Neural cell (in vitro differentiated cells): ENCODE data around the gene PANK4.

Experiments used
- CTCF ChIP-seq: fragments of 450-650 bp; IDR thresholded peaks from 2 replicates; pipeline ENCODE4 v1.5.1; 2014; ENCODE audit warnings: antibody characterized with exemption, mild to moderate bottlenecking, moderate library complexity; ENCODE audit not compliant: poor library complexity, severe bottlenecking
- EP300 ChIP-seq: fragments of 450-650 bp; conservative IDR thresholded peaks from 2 replicates; pipeline ENCODE4 v1.6.1; 2014; ENCODE audit warnings: antibody characterized with exemption, mild to moderate bottlenecking, moderate library complexity; ENCODE audit not compliant: poor library complexity, severe bottlenecking
- MXI1 ChIP-seq: fragments of 450-650 bp; conservative IDR thresholded peaks from 2 replicates; pipeline ENCODE4 v1.6.1; 2014; ENCODE audit warnings: antibody characterized with exemption, mild to moderate bottlenecking; ENCODE audit not compliant: poor library complexity, severe bottlenecking
- POLR2AphosphoS5 ChIP-seq: IDR thresholded peaks from 2 replicates; pipeline ENCODE4 v1.6.1; 2012
- REST ChIP-seq: IDR thresholded peaks from 2 replicates; pipeline ENCODE4 v1.6.1; 2012; ENCODE audit warnings: borderline replicate concordance
- SMC3 ChIP-seq: fragments of 450-650 bp; conservative IDR thresholded peaks from 2 replicates; pipeline ENCODE4 v1.6.1; 2014; ENCODE audit warnings: antibody characterized with exemption, mild to moderate bottlenecking, moderate library complexity; ENCODE audit not compliant: poor library complexity

GRCh38 chr1:2523191-2523890 is 3.1 kb downstream of the PANK4 start:
- no peak for TF ChIP-seq SMC3
- no peak for TF ChIP-seq CTCF
- TF ChIP-seq REST = no peak
- no peak for TF ChIP-seq EP300
- TF ChIP-seq MXI1 = no peak
- no peak for TF ChIP-seq POLR2AphosphoS5
